Activated effector memory CD4-positive, alpha-beta T cell treated with anti-CD3 and anti-CD28 coated beads, Interleukin-2, amount 50 U/mL, for 16 hours (primary cell): ENCODE results near the gene CWC25.
A peak's percentile ranks its signal among the peaks of the same experiment; 100 is the strongest.
"Not testable (repeated sequence)": the region's sequence is repeated elsewhere in the genome, so short reads cannot be mapped to it uniquely, and the experiment has no call there.

ENCODE experiments used
- DNase-seq: peaks from one replicate; pipeline ENCODE4 v3.0.0-alpha.2; 2020

CWC25 gene

DNA sequence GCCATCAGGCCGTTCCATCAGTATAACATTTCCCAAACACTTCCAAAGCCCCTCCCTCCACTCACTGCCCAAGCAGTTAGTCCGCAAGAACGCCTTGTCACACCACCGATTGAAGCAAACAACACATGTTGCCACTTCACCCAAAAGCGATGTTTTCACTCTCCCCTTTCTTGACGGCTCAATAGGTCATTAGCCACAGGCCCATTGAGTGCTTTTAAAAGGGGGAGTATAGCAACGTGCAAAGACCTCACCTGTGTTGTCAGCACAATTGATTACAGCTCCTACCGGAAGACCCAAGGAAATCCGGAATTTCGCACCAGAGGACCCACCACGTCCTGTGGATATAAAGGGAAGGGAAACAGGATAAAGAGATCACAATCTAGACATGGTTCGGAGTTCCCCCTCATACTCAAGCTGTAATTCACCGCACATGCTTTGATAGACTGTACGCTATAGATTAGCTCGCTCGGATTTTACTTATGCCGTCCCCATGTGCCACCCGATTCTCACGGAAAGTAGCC, 27.7 kb upstream of the CWC25 start:
- peak; percentile 75 for DNase-seq

DNA sequence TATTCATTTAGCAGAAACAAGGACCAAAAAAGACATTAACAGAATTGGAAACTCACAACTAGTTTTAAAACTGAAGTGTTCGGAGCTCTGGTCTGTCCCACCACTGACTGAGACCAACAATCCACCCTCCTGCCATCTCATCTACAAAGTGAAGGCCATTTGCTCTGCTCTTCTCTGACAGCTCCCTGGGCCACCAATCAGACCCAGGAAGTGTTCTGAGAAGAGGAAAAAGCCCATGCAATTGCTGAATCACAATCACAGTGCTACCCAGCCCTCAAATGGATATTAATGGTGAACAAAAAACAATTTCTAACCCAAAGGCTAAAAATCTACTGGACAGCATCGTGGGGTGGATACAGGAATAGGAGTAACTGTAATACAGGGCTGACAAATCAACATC, 26.3 kb upstream of the CWC25 start:
- no peak for DNase-seq

DNA sequence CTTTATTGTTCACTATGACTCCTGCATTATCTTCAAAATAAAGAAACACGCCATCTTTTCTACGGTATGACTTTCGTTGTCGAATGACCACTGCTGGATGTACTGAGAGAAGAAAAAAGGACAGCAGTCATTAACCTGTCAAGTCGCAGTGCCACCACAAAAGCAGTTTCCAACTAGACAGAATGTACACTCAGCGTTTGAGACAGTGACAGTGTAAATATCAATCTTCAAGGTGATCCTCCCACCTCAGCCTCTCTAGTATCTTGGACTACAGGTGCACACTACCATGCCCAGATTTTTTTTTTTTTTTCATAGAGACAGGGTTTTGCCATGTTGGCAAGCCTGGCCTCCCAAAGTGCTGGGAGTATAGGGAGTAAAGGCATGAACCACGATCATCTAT, 25.3 kb upstream of the CWC25 start:
- DNase-seq, result no peak

DNA sequence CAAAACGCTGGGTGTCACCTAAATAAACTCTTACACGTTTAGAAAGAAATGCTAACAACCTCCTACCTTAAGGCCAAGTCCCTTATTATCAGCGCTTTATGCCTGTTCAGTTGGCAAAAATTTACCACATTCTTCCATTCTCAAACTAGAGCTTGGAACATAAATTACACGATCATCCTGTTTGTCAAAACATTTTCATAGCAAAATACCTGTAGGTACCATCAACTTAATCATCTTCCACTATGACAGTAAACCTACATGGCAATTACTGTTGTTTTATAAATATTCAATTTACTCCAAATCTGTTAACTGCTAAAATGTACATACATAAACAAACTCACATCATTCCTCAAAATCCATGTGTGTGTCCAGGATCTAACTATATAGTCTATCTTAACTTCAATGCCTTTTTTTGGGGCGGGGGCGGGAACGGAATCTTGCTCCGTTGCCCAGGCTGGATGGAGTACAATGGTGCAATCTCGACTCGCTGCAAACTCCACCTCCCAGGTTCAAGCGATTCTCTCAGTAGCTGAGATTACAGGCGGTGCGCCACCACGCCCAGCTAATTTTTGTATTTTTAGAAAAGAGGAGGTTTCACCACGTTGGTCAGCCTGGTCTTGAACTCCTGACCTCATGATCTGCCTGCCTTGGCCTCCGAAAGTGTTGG, 24.0 kb upstream of the CWC25 start:
- no peak for DNase-seq

DNA sequence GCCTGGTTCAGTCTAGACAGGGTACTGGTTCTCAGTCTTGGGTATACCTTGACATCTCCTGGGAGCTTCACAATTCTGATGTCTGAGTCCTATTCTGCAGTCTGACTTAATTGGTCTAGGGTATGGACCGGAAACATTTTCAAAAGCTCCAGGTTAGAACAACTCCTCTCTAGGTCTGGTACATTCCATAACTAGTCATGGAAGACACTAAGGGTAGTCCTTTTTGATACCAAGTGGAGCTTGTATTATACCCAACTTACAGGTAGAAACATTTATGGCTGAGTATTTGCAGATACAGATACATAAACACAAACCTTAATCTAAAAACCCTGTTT, 23.4 kb upstream of the CWC25 start:
- no peak for DNase-seq

DNA sequence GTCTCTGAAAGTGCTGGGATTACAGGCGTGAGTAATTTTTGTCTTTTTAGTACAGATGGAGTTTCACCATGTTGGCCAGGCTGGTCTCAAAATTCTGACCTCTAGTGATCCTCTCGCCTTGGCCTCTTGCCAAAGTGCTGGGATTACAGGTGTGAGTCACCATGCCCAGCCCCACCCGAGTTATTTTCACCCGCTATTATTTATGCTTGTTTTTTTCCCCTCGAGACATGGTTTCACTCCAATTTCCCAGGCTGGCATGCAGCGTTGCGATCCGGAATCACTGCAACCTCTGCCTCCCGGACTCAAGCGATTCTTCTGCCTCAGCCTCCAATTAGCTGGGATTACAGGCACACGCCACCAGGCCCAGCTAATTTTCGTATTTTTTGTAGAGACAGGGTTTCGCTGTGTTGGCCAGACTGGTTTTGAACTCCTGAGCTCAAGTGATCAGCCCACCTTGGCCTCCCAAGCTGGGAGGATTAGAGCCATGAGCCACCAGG, 19.2 kb upstream of the CWC25 start:
- no peak for DNase-seq

DNA sequence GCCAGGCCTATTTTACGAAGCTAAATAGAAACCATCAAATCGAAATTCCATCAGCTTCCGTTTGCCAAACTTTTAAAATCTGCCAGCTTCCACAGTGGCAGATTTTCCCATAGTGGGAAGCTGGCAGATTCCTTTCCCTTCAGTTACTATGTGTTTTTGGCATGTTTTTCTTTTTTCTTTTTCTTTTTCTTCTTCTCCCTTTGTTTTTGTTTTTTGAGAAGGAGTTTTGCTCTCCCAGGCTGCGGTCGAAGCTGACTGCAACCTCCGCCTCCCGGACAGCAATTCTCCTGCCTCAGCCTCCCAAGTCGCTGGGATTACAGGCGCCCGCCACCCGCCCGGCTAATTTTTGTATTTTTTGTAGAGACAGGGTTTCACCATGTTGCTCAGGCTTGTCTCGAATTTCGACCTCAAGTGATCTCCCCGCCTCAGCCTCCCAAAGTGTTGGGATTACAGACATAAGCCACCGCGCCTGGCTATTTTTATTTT, 684 bp upstream of the CWC25 start:
- no peak for DNase-seq

DNA sequence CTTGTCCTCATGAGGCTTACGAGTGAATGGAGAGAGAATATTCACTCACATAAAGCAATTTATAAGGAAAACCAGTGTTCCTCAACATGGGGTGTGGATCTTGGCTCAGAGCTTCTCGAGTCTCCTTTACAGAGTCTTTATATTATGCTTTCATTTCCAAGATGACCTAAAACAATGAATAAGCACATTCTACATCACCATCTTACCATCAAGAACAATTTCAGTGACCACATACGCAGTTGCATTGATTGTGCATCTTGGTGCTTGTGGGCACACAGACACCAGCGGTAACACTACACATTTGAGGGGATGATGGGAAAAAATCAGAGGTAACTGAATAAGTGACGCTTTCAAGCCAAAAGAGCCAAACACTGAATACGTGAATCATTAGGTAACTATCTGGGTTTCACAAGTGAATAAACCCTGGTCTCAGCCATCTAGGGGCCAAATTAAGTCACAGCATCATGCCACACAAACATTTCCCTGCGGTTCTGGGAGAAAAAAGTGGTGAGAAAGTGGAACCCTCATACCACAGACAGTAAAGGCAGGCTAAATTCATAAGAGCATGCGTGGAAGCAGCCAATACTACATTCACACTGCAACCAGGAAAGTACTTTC, 9.4 kb downstream of the CWC25 start:
- no peak for DNase-seq

DNA sequence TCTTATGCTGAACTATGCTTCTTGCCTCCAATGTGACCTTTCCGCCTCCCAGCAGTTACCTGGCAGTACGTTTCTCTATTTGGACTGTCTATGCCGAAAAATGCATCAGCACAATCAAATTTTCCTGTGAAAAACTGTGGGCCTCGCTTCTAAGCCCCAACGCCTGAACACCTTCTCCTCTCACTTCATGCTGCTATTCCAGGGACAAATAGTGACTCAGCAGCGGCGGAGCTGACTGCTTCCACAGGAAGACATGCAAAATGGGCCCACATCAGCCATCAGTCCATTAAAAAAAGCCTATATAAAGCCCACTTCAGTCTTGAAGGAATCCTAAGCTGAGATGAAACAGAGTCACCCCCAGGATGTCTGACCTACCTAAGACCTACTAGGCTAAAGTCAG, 15.3 kb downstream of the CWC25 start:
- DNase-seq, result no peak

DNA sequence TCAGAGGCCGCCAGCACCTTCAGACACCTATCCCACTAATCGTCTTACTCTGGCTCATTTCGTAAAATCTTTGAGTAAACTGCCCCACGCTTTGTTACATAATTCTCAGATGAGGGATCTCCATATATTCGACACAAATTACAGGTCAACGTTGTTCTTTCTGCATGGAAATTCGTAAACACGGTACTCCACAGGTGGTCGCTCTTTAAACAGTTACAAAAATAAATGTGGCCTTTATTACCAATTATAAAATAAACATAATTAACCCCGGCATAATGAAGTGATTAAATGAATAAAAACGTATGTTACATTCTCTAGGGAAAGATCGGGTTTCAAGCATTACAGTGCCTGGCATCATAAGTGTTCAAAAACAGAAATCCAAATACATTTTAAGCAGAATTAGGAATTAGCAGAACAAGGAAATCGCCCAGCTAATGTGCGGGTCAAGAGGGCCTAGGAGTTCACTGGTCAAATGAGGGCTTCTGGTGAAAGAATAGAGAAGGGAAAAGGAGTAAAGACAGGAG, 24.8 kb downstream of the CWC25 start:
- no peak for DNase-seq

DNA sequence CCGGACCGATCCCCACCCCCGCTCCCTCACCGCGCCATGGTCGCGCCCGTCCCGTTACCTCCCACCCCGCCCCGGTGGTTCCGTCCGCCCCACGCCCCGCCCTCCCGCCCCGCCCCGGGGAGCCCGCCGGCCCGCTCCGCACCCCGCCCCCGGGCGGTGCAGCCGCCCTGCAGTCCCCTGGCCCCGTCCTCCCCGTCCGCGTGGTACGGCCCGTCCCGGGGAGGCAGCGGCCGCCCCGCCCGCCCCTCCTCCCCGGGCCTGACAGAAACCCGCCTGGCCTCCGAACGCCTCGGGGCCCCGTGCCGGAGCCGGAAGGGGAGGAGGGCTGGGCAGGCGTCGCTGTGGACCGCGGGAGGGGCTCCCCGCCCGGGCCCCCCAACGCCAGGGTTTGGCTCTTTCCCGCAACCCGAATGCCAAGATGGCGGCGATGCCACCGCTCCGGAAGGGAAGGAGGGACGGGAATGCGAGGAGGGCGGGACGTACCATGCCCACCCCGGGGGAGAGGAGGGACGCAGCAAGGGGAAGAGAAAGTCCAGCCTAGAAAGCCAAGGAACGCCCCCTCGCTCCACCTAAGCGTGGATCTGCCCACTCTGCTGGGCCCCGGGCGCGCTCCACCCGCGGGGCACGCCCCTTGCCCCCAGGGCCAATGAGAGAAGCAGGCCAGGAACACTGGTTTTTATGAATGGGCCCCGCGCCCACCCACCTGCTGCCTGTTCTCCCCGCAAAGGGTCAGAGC, 25.5 kb downstream of the CWC25 start, which contains the start of gene PIP4K2B:
TSS of gene PIP4K2B (minus strand) at position 56 of the 736 bp plus-strand sequence. CDS start 132 bp downstream, outside the sequence.
- peak; percentile 94 for DNase-seq

DNA sequence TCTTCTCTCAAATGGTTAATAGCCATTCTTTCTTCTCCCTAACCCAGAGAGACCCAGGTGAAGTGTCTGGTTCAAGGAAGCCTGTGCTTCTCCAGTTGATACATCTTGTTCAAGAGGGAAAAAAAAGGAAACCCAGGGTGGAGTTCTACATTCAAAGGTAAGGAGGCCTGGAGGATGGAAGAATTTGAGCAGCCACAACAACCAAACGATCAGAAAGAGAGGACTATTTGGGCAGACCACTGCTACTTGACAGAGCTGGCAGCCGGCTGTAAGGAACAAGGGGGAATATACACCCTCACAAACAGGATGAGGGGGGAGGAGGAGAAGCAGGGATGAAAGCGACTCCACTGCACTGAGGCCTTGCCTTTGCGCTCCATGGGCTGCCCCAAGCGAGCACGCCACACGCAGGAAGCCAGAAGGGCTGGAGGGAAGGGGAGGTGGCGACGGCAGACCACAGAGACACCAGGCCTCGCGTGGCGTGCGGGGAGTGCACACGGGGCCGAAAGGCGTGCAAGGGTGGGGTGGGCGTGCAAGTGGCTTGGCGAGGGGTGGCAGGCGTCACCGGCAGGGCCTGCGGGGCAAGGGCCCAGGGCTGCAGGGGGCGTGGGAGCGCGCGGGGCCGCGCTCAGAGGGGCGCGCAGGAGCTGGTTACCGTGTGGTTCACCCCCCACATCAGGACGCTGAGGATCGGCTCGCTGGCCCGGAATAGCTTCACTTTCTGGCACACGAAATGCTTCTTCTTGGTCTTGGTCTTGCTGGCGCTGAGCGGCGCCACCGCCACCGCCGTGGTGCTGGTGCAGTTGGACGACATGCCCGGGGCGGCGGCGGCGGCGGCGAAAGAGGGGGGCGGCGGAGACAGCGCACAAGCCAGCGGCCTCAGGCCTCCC, 26.3 kb downstream of the CWC25 start:
- DNase-seq, result peak; percentile 85

DNA sequence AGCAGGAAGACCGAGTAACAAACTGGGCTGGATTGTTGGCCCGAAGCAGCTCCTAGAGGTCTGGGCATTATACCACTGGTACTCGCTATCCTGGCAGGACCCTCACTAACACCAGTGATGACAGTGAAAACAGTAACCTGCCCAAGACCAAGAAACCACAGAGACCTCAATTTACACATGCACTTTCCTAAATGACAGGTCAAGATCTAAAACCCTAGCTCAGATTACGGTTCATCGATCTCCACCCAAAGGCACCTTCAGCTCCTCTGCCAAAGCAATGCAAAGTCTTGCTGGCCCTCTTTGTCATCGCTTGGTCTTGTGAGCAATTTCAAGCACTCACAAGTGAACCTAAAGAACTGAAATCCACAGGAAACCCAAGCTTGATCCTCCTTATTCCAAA, 27.3 kb downstream of the CWC25 start:
- DNase-seq, result no peak

DNA sequence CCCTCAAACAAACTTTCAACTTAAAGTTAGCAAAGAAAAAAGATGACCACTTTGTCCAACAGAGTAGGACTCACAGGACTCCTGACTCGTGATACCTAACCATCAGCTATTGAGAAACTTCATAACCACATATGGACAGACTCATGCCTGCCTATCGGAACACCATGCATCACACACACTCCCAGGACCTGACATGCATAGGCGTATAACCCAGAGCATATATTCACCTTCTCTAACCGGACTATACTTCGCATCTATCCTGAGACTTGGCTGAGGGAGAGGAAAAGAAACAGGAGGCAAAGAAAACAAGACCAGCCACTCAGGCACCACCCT, 28.0 kb downstream of the CWC25 start:
- DNase-seq, result no peak

DNA sequence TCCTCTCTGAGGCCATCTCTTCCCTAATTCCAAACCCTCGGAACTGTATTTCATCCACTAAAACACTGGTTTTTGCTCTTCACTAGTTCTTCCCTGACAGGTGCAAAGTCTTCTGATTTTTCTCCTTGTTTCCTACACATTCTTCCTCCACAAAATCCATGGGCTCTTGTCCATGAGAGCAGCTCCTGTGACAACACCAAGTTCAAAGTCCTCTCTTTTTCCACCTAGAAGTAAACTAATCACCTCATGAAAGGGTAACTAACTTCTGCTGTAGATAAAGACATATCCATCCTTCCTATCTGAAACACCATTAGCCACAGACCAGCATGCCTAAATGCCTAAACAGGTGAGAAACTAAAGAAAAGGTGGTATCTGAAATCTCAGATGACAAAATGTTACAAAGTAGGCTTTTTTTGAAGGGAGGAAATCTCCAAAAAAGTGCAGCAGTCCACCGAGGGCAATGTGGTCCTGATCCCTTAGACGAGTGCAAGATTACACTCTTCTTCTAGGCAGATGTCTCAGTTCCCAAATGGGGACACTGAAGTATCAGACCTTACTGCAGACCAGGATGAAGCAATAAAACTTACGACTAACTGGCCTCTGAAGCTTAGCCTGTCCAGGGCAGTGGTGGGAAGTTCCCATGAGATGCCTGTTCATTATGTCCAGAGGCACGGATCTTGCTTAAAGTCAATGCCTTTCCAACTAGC, 28.5 kb downstream of the CWC25 start:
- DNase-seq, result no peak

DNA sequence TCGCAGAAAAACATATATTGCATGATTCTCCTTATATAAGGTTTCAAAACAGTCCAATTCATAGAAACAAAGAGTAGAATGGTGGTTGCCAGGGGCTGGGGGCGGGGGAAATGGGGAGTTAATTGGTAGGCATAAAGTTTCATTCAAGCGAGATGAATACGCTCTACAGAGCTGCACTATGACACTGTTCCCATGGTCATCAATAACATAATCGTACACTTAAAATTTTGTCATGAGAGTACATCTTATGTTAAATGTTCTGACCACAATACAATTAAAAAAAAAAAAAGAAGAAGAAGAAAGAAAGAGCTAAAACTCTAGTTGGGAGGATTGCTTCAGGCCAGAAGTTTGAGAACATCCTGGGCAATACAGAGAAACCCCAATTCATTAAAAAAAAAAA, 30.9 kb downstream of the CWC25 start:
- DNase-seq, result no peak

DNA sequence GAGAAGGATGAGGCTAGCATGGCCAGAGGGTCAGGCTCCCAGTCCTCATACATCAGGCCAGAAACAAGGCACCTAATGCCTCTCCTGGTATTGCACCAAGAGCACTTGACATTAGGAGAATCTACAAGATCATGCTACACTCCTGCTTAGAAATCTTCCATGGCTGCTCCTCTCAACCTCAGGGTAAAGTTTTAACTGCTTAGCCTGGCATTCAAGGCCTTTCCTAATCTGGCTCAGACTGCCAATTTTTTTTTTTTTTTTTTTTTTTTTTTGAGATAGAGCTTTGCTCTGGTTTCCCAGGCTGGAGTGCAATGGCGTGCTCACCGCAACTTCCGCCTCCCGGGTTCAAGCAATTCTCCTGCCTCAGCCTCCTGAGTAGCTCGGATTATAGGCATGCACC, 34.0 kb downstream of the CWC25 start:
- DNase-seq, result no peak

DNA sequence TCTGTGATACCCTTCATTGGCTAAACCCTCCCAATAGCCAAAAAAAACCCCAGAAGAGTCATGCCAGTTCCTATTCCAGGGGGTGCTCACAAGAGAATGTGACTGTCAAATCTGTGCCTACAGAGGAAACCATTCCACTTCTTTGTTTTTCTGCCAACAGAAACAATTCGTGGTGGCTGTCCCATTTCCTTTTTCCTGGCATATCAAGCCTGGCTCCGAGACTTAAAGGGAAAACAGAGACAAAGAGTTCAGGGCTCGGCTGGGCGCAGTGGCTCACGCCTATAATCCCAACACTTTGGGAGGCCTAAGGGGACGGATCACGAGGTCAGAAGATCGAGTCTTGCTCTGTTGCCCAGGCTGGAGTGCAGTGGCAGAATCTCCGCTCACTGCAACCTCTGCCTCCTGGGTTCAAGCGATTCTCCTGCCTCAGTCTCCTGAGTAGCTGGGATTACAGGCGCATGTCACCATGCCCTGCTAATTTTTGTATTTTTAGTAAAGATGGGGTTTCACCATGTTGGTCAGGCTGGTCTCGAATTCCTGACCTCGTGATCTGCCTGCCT, 34.9 kb downstream of the CWC25 start:
- DNase-seq, result not testable (repeated sequence)

DNA sequence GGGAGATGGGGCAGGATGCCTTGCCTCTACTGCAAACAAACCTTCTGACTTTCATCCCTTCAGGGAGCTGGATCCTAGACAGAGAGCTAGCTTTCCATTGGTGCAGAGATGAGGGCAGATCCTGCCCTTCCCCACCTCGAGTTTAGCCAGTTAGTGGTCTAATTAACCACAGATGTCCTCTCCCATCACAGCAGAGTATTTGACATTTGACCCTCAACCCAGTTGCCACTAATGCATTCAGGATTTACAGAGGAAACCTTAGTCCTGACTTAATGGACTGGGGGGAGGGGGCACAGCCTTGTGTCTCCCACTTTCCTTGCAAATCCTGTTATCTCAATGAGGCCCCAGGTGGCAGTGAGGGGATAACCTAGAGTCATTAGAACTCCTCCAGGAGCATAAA, 35.9 kb downstream of the CWC25 start:
- no peak for DNase-seq

DNA sequence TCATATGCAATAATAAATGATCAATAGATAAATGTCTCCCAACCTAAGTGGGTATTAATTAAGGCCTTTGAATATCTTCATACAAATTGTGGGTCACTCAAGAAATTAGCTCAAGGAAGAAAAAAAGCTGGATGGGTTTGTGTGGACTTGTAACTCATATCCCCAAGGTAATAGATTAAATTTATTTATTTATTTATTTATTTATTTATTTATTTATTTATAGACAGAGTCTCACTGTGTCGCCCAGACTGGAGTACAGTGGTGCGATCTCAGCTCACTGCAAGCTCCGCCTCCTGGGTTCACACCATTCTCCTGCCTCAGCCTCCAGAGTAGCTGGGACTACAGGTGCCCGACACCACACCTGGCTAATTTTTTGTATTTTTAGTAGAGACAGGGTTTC, 37.1 kb downstream of the CWC25 start:
- DNase-seq, result not testable (repeated sequence)

DNA sequence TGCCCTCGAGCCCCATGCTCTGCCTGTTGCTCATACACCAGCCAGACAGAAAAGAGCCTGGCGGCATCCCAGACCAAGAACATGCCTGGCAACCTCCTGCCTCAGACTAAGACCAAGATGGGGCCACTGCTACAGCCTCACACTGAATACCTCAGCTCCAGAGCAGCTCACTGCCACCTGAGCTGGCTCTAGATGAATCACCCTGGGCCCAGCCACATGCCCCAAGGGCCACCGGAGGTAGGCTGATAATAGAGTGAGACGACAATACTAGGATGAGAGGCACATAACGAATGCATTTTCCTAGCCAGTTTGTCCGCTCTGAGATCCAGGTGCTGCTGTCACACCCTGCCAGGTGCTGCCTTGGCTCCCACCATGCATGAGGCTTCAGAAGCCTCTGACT, 38.7 kb downstream of the CWC25 start:
- DNase-seq, result no peak

DNA sequence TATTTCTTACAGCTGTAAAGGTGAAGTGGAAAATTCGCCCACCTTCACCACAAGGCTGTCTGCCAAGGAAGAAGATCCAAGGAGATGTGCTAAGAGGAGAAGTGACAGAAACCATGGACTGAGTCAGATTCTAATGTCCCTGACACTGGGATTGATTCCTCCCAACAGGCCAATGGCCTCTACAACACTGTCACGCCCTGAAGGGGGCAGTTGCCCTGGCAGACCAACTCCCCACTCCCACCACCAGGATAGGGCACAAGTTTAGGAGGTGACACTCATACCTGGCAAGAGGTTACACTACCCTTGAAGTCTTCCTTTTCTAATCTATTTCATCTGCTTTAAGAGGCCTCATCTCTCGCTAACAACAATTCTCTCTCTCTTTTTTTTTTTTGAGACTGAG, 41.9 kb downstream of the CWC25 start:
- DNase-seq, result no peak
